Aorta (tissue), 5 donors: ENCODE data around the gene UCKL1. TPM values are rescaled to one million over a fixed set of nuclear protein-coding genes. Genes with fewer than 3 reads are reported as not detected.

Experiments
- ATAC-seq: fragments of 200-7000 bp; cut with Tn5 transposase; one replicate; pipeline ENCODE4 v1.9.1; 2022; ENCODE audit warnings: moderate library complexity; ENCODE audit not compliant: low FRiP score
- DNase-seq, 2 donors: peaks; one replicate each; pipeline ENCODE4 v3.0.0-alpha.2; 2020
- H3K27ac ChIP-seq, 2 donors: one replicate each; pipeline ENCODE4 v1.5.1; 2013; ENCODE audit warnings: low read length in 2 of 2, mild to moderate bottlenecking in 2 of 2, moderate library complexity in 2 of 2, control low read depth in 1 of 2, inconsistent platforms in 1 of 2, low read depth in 1 of 2
- H3K27me3 ChIP-seq, 2 donors: one replicate each; pipeline ENCODE4 v1.6.1; 2013; ENCODE audit warnings: control low read depth in 1 of 2, low read length in 1 of 2, mild to moderate bottlenecking in 1 of 2, moderate library complexity in 1 of 2; ENCODE audit not compliant: insufficient read depth in 2 of 2, control insufficient read depth in 1 of 2
- H3K36me3 ChIP-seq, 2 donors: one replicate each; pipeline ENCODE4 v1.6.1; 2013; ENCODE audit warnings: control low read depth in 1 of 2, low read length in 1 of 2, mild to moderate bottlenecking in 1 of 2; ENCODE audit not compliant: insufficient read depth in 2 of 2, control insufficient read depth in 1 of 2
- H3K4me1 ChIP-seq, 2 donors: one replicate each; pipeline ENCODE4 v1.6.1; 2013; ENCODE audit warnings: low read length in 2 of 2, control low read depth in 1 of 2, mild to moderate bottlenecking in 1 of 2, moderate library complexity in 1 of 2; ENCODE audit not compliant: insufficient read depth in 2 of 2, control insufficient read depth in 1 of 2
- H3K4me3 ChIP-seq, 2 donors: one replicate each; pipeline ENCODE4 v1.5.1; 2013; ENCODE audit warnings: low read length in 2 of 2, control low read depth in 1 of 2, mild to moderate bottlenecking in 1 of 2
- H3K9me3 ChIP-seq: one replicate; pipeline ENCODE4 v1.6.1; 2013; ENCODE audit warnings: mild to moderate bottlenecking, low read length; ENCODE audit not compliant: control insufficient read depth
- WGBS, 2 donors: extraction: QIAGEN DNeasy Blood & Tissue Kit; methylation state at CpG; one replicate each; pipeline ENCODE4 v1.1.7; 2013; 5-methylcytosine and 5-hydroxymethylcytosine counted together
- intact Hi-C, 2 donors: fragments of 100-400 bp; cut with DNase I; formaldehyde crosslinking; loops; one replicate each; pipeline versions ENCODE4 v1.14.2 to v1.15.0; 2022
- long read RNA-seq, 2 donors: library from polyadenylated mRNA; unstranded; transcript quantifications; one replicate each; pipeline ENCODE4 v2.0.0, GENCODE V29; 2020 to 2021
- polyA plus RNA-seq, 2 donors: library from polyadenylated mRNA; stranded (reverse); fragments of 200-250 nt; gene quantifications; one replicate each; pipeline ENCODE4 v1.2.3, GENCODE V29; 2013
- total RNA-seq, 2 donors: library from RNA; stranded (reverse); fragmentation: NEBNext Ultra II Directional; extraction: Animal tissue kit (Norgen Biotek cat#: 25700); gene quantifications; one replicate each; pipeline ENCODE4 v1.2.1, GENCODE V29; 2021
- donor health status: healthy with polysubstance abuse.
- donor health status: Bipolar disorder and iron deficiency.
- donor health status: DM: no; HTN: no; CAD: no.
- donor health status: DM: no; HTN: no; CAD: no.
- donor health status: DM: yes; HTN: yes; CAD: no.

UCKL1 gene
- 10 to 100 TPM; 27.2 to 39.5 TPM for total RNA-seq
- polyA plus RNA-seq, result 10 to 100 TPM; 24.3 to 85.0 TPM
- long read RNA-seq, donor 1, partial matches to known transcripts, result 33 of 192 reads
- long read RNA-seq, donor 1, other reads (novel, unspliced or antisense), result 159 of 192 reads
- long read RNA-seq, donor 2, partial matches to known transcripts, result 51 of 74 reads
- long read RNA-seq, donor 2, other reads (novel, unspliced or antisense), result 23 of 74 reads

DNA sequence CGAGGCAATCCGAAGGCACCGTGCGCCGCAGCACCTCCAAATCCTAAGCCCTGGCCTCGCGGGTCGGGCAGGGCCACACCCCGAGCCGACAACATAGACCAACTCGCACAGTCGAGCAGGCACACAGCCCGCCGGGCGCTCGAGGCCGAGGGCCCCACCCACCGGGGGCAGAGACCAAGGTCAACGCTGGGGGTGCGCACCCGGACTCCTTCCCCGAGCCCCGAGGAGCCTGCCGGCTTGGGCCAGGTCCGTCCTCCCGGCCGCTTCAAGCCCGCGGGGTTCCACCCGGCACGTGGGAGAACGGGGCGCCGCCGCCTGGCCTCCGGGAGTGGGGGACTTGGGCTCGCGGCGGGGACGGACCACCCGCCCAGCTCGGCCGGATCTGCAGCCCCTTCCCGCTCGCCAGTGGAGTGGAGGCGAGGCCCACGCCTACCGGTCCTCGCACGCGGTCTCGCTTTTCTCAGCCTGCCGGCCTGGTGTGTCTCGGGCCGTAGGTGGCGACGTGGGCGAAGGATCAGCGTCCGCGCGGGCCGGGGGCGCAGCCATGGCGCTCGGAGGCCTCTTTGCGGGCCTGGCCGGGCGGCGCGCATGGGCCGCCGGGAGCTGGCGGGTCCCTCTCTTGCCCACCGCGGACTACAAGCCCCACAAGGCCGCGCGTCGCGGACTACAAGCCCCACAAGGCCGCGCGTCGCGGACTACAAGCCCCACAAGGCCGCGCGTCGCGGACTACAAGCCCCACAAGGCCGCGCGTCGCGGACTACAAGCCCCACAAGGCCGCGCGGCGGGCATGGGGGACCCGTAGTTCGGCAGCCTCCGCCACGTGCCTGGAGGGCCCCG, at the start of gene UCKL1:
TSS of gene UCKL1 (minus strand) at position 590 of the 837 bp plus-strand sequence. CDS start at position 546, 44 bp downstream.
- ATAC-seq (peak; percentile 92), DNase-seq (peak; percentile 97)
- WGBS, 2 donors, result 0% methylated on average over 75 to 105 of the region's 105 CpGs
- Histone ChIP-seq H3K36me3 (no peaks in the 10 kb centered on the region), H3K4me1 (no peaks in the 10 kb centered on the region), H3K4me3 (peak within 1 kb of the TSS; percentile 44 to 65), H3K27me3 (no peaks in the 10 kb centered on the region), H3K27ac (peak within 1 kb of the TSS in 1 of 2 donors; percentile 15), H3K9me3 (no peaks in the 10 kb centered on the region)
- intact Hi-C loops, result no loop called here

GRCh38 chr20:64005394-64005793, 49.2 kb upstream of the UCKL1 start:
- H3K9me3 ChIP-seq, result no peaks in the 10 kb centered on the region
- no peak for ATAC-seq
- 76 to 79% methylated on average over 6 of the region's 6 CpGs for WGBS, 2 donors
- no peak for DNase-seq
- intact Hi-C loops, result no loop called here
- no peak overlapping the region for H3K4me3 ChIP-seq
- H3K4me1 ChIP-seq, result no peaks in the 10 kb centered on the region
- H3K27me3 ChIP-seq, result no peaks in the 10 kb centered on the region
- H3K36me3 ChIP-seq, result peaks cover 0 to 11% of the 10 kb centered on the region in 2 donors
- no peak overlapping the region for H3K27ac ChIP-seq

GRCh38 chr20:64003960-64004725, 47.9 kb upstream of the UCKL1 start:
- 71 to 72% methylated on average over 7 of the region's 7 CpGs for WGBS, 2 donors
- H3K27me3 ChIP-seq, result no peaks in the 10 kb centered on the region
- no peaks in the 10 kb centered on the region for H3K9me3 ChIP-seq
- intact Hi-C loops, result no loop called here
- H3K27ac ChIP-seq, result no peak overlapping the region
- ATAC-seq (no peak), DNase-seq (no peak)
- H3K36me3 ChIP-seq, result peaks cover 0 to 16% of the 10 kb centered on the region in 2 donors
- no peak overlapping the region for H3K4me3 ChIP-seq
- H3K4me1 ChIP-seq, result no peaks in the 10 kb centered on the region

GRCh38 chr20:64001607-64002011, 45.4 kb upstream of the UCKL1 start:
- no peaks in the 10 kb centered on the region for H3K27me3 ChIP-seq
- 60 to 61% methylated on average over 11 of the region's 11 CpGs for WGBS, 2 donors
- no peaks in the 10 kb centered on the region for H3K4me1 ChIP-seq
- H3K4me3 ChIP-seq, result no peak overlapping the region
- ATAC-seq (no peak), DNase-seq (no peak)
- intact Hi-C loops, result no loop called here
- no peaks in the 10 kb centered on the region for H3K9me3 ChIP-seq
- H3K27ac ChIP-seq, result no peak overlapping the region
- peaks cover 0 to 20% of the 10 kb centered on the region in 2 donors for H3K36me3 ChIP-seq

- Histone ChIP-seq H3K9me3 (no peaks in the 10 kb centered on the region), H3K27me3 (no peaks in the 10 kb centered on the region), H3K4me1 (no peaks in the 10 kb centered on the region), H3K36me3 (peaks cover 0 to 22% of the 10 kb centered on the region in 2 donors), H3K27ac (no peak overlapping the region), H3K4me3 (no peak overlapping the region)
- ATAC-seq (no peak), DNase-seq (no peak)
- intact Hi-C loops, result no loop called here
- 89 to 93% methylated on average over 12 of the region's 12 CpGs for WGBS, 2 donors
These were observed 44.7 kb upstream of the UCKL1 start for GRCh38 chr20:64000906-64001305.

GRCh38 chr20:63982937-63983336, 26.7 kb upstream of the UCKL1 start:
- DNase-seq (no peak), ATAC-seq (no peak)
- 90% methylated on average over 14 of the region's 14 CpGs for WGBS, 2 donors
- H3K27me3 ChIP-seq, result no peaks in the 10 kb centered on the region
- H3K4me3 ChIP-seq, result no peak overlapping the region
- intact Hi-C loops, result no loop called here
- H3K4me1 ChIP-seq, result no peaks in the 10 kb centered on the region
- no peak overlapping the region for H3K27ac ChIP-seq
- H3K36me3 ChIP-seq, result peaks cover 2 to 10% of the 10 kb centered on the region in 2 donors
- no peaks in the 10 kb centered on the region for H3K9me3 ChIP-seq

DNA sequence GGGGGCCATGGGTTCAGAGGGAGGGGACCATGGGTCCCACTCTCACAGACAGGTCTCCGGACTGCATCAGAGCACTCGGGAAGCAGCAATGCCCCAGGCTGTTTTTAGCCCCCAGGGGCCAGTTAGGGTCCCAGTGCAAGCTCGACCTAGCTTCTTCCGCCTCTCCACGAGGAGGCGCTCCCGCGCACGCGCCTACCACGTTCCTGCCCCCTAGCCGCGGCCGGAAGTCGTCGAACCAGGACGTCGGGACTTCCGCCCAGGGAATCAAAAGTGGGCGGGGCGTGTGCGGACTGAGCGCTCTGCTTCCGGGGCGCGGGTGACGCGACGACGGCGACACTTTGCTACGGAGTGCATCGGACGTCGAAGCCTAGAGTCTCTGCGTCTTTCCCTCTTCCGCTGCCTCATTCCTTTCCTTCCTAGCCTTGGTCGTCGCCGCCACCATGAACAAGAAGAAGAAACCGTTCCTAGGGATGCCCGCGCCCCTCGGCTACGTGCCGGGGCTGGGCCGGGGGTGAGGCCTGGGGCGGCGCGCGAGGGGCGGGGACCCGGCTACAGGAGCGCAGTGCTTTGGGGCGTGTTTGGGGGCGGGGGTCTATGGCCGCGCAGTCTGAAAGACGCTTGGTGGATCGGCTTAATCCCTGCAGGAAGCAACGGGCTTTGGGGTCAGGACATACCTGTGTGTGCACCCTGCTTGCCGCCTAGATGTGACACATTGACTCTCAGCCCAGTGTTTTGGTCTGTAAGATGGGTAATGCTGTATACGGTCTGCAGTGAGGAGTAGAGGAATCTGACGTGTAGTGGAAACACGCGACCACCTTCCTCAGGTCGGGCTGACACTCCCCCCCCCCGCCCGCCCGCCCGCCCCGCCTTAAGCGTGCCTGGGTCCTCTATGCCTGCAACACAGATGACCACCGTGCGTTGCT, 24.9 kb upstream of the UCKL1 start, which contains the start of gene PRPF6:
TSS of gene PRPF6 (plus strand) at position 327 of the 923 bp plus-strand sequence. CDS start at position 441, 114 bp downstream.
- H3K27me3 ChIP-seq, result no peaks in the 10 kb centered on the region
- H3K9me3 ChIP-seq, result no peaks in the 10 kb centered on the region
- intact Hi-C loops, result loop anchor here in 1 of 2 donors (2.0 kb wide), 1 partner anchor 82 kb away; the partner anchor contains the start of gene TCEA2
- H3K4me3 ChIP-seq, result peak within 1 kb of the TSS; percentile 75 to 97
- H3K4me1 ChIP-seq, result no peaks in the 10 kb centered on the region
- ATAC-seq, result peak; percentile 96
- peak within 1 kb of the TSS in 1 of 2 donors; percentile 41 for H3K27ac ChIP-seq
- peaks cover 2 to 4% of the 10 kb centered on the region in 2 donors for H3K36me3 ChIP-seq
- DNase-seq, result peak; percentile 97 to 99
- 0 to 1% methylated on average over 72 to 75 of the region's 75 CpGs for WGBS, 2 donors
